NOMO-1 (cell line): Measurements from ENCODE around the gene BIRC3.
A peak's percentile ranks its signal among the peaks of the same experiment; 100 is the strongest.
"Not testable (repeated sequence)": the region's sequence is repeated elsewhere in the genome, so short reads cannot be mapped to it uniquely, and the experiment has no call there.

ENCODE experiments used
- DNase-seq, 2 experiments: peaks; one replicate each; lab custom pipeline; 2025; ENCODE audit not compliant: unreplicated experiment in 2 of 2; lab: John Stamatoyannopoulos, UW

The BIRC3 gene

GRCh38 chr11:102293873-102294601 is 23.2 kb upstream of the BIRC3 start:
- peak; percentile 15 to 77 for DNase-seq

GRCh38 chr11:102295045-102295444 is 22.2 kb upstream of the BIRC3 start:
- no peak for DNase-seq

- DNase-seq, result not testable (repeated sequence)
These were observed 20.5 kb upstream of the BIRC3 start for GRCh38 chr11:102296757-102297156.

- not testable (repeated sequence) for DNase-seq
These were observed 16.4 kb upstream of the BIRC3 start for GRCh38 chr11:102300837-102301236.

- no peak for DNase-seq
These were observed 15.0 kb upstream of the BIRC3 start for GRCh38 chr11:102302241-102302640.

GRCh38 chr11:102304686-102305085 is 12.6 kb upstream of the BIRC3 start:
- DNase-seq, result no peak

GRCh38 chr11:102305352-102306047 is 11.8 kb upstream of the BIRC3 start:
- no peak for DNase-seq

GRCh38 chr11:102306048-102306597 is 11.2 kb upstream of the BIRC3 start:
- DNase-seq, result no peak

- DNase-seq, result peak; percentile 12 to 47
These were observed 10.2 kb upstream of the BIRC3 start for GRCh38 chr11:102306817-102307726.

DNA sequence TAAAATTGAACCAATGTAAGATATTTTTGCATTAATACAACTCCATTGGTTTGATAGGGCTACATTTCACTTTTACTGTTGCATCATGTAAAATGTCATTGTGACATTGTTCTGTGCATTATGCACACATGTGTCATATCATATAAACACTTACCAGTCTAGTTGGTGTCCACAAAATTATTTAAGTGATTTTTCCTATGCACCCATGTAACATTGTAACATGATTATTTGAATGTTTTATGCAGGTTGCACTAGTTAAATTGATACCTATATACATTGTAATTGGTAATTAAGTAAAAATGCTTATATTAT is 9.6 kb upstream of the BIRC3 start:
- DNase-seq, result no peak

- DNase-seq, result no peak
These were observed 7.4 kb upstream of the BIRC3 start for GRCh38 chr11:102309621-102310541.

GRCh38 chr11:102312667-102313066 is 4.6 kb upstream of the BIRC3 start:
- no peak for DNase-seq

DNA sequence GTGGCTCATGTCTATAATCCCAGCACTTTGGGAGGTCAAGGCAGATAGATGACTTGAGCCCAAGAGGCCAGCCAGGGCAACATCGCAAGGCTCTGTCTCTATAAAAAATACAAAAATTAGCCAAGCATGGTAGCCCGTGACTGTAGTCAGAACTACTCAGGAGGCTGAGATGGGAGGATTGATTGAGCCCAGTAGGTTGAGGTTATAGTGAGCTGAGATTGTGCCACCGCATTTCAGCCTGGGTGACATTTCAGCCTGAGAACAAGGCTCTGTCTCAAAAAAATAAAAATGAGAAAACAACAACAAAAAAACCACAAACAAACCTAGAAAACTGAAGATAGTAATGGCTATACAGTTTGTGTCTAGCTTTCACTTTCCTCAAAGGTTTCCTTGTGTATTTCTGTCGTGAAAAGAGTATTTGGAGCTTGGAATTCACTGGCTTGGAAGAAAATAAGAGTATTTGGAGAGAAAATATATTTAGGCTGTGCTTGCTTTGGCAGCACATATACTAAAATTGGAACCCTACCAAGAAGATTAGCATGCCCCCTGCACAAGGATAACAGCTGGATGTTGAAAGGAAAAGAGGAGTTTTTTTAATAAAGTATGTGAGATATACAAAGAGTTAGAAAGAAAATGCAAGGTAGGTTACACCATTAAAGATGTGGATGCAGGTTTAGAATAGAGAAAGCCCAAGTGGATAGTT is 3.9 kb upstream of the BIRC3 start:
- DNase-seq, result no peak

- no peak for DNase-seq
These were observed 2.5 kb upstream of the BIRC3 start for GRCh38 chr11:102314784-102315183.

DNA sequence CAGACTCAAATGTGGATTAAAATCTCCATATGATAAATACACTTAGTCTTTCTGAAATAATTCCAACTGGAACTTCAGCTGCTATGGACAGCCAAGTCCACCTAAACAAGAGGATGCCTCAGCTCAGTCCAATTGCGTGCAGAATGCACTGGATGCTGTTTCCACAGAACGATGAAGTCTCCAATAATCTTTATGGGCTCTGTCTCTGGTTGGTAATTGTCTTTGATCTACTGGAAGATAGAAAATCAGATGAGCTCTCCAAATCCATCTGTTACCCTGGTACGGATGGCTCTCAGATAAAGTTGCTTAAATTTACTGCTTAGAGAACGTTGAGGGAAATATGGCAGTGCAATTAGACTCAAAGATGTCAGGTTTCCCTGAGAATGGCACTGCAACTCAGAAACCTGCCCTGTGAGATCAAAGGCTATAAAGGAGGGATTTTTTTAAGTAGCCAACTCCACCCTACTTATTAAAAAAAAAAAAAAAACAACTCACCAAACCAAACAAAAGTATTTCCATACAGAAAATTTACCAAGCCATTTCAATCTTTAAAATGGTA is 859 bp upstream of the BIRC3 start:
- DNase-seq, result no peak

DNA sequence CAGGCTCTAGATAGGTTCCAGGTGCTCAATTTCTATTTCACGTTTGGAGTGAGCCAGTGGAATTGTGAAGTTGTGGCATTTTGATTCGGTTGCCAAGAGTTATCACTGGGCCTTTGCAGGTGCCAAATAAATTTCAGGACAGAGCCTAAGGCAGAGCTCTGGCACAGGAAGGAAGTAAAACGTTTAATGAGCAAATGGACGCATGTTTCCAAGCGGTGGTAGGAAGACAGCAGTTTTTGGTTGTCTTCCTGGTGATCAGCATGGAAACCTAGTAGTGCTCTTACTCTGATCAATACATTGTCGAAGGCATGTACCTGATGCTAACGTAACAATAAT is 452 bp downstream of the BIRC3 start:
- DNase-seq, result peak in 1 of 2 experiments; percentile 31

DNA sequence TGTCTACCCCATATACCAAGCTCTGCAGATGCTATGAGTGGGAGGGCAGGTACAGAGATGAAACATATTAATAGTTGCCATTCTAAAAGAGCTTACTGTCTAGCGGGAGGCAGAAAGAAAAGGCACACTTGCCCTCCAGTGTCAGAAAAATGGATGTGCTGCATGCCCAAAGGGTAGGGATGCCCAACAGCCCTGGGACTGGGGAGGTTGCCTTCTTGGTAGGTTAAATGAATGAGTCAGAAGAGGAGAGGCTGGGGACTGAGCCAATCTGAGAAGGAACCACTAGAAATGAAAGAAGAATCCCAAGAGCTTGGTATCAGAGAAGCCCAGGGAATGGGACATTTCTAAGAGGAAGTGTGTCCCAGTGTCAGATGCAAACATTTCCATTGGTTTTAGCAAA is 1.2 kb downstream of the BIRC3 start:
- DNase-seq, result no peak

- no peak for DNase-seq
These were observed 2.3 kb downstream of the BIRC3 start for GRCh38 chr11:102319544-102319943.

DNA sequence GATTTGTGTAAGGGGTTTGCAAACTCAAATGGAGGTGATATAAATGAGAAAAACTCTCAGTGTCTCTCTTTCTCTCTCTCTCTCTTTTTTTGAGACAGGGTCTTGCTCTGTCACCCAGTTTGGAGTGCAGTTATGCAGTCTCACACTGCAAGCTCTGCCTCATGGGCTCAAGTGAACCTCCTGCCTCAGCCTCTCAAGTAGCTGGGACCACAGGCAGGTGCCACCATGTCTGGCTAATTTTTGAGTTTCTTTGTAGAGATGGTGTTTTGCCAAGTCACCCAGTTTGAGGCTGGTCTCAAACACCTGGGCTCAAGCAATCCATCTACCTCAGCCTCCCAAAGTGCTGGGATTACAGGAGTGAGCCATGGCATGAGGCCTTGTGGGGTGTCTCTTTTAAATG is 2.9 kb downstream of the BIRC3 start:
- DNase-seq, result no peak
